ENCODE data around the gene OTUD7B.

The OTUD7B gene

DNA sequence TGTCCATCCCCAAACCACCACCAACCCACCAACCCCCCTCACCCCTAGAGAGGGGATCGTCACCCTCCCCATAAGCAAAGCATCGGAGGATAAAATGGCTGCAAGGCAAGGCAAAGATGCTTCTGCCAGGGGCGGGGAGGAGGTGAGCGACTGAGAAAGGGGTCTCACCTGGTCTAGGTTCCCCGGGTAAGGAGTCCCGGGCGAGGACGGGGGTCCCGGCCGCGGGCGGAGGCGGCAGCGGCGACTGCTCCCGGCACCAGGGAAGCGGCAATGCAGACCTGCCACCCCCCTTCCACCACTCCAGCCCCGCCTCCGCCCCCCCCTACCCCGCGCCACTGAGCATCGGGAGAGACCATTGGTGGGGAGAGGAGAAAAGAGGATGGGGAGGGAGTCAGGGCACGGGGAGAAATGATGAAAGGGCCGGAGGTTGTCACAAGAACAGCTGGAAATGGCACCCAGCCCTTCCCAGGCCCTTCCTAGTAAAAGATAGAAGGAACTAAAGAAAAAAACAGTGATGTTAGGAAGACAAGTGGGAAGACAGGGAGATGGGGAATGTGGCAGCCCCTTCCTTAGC is 92.9 kb downstream of the OTUD7B start, which contains the start of gene SV2A:
TSS of gene SV2A (minus strand) at position 274 of the 574 bp plus-strand sequence. CDS start 4,004 bp downstream, outside the sequence.
- DNase-seq (ENCODE audit: low spot score): no peak

DNA sequence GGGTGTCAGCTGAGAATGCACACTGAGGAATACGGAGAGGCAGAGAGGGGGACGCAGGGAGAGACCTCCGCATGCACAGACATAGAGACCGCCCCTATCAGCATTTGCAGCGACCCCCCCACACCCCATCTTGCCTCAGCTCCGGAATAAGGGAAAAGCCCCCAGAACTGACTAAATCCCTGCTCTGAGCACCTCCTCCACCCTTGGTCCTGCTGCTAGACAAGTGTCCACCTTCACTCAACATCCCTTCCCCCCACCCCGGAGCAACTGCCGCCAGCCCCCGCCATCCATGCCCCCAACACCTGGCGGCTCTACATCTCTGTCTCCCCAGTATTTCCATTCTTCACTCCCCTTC is 93.7 kb downstream of the OTUD7B start:
- DNase-seq (ENCODE audit: low spot score): no peak

DNA sequence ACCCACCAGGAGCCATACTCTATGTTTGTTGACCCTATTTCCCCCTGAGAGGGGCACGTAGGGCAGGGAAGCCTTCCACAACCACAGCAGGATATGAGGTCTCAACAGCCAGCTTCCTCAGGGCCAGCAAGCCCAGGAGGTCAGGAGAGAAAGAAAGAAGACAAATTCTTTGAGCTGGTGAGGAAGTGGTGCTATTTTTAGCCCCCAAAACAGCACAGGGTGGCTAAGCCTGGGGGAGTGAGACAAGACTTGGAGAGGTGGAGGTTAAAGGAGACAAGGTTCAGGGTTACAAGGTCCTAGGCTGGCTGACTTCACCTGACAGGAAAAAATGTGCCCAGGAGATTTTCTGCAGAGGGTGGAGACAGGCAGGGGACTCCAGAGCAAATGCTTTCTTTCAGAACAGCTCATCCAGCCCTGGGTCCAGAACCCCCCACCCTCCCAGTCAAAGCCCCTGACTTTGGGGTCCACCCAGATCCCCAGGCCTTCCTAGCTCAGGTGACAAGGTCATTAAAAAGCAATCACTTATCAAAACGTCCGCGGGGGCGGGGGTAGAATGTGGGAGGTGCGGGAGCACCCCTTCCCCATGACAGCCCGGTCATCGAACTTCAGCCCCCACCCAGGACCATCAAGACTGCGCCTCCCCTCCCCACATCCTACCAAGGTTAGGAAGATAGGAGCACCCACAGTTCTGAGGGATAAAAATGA is 94.2 kb downstream of the OTUD7B start:
- DNase-seq (ENCODE audit: low spot score): no peak

DNA sequence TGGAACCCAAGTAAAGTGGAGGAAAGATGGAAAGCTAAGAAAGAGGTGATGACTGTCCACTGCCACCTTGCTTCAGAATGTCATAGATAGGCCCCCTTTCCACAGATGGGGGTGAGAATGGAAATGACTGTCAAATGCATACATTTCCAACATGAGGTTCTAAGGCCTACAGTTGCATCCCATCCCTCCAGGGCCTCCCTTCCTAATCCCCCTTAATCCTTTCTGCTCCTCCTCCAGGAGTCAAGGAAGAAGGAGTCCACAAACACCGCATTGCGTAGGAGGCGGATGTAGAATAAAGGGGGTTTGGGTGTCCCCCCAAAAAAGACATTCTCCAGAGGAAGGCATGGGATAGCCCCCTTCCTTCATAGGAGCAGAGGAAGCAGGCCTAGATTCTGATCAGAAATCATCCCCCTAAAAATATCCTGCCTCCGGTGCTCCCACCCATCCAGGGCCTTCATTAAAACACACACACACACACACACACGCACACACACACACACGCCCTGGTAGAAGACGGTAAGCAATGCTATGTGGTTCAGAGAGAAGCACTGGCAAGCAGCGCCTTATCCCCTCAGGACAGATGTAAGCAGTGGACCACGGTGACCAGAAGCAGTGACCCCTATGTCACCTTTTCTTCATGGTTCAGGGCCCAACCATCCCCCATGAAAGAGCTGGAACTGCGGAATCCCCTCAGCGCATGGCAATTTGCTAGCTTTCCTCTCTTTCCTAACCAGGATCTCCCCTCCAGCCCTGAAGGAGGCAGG is 94.9 kb downstream of the OTUD7B start:
- DNase-seq (ENCODE audit: low spot score): no peak

DNA sequence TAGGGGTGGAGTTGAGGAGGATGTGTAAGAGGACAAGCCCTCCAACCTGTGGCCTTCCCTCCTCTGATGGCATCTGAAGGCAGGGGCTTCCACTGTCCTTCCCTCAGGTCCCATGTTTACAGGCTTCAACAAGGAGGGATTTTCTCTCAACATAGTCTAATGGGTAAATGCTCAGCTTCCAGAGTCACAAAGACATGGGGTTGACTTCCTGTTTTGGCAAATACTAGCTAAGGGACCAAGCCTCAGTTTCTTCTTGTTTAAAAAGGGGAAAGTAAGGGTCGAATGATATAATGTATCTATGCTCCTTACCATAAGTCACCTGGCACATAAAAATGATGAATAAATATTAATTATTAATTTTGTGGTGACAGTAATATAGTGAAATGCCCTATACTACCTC is 96.0 kb downstream of the OTUD7B start:
- no peak for DNase-seq (ENCODE audit: low spot score)

DNA sequence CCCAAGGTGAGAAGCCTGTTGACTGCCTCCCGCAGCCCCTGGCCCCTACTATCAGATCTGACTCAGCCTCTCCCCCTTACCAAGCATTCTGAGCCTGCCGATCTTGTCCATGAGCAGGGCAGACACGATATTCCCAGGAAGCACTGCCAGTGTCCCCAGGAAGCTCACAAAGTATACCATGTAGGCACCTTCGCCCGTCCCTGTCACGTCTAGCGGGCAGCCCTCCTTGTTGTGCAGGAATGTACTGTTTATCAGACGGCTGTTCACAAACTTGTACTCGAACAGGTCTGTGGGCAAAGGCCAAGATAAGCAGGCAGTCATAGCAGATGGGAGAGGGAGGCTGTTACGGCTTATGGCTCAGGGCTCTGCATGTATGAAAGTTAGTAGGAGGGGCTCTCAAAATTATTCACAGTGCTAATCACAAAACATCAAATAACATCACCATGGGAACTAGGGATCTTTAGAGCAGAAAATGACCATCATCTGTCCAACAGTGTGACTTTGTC is 103.9 kb downstream of the OTUD7B start:
- DNase-seq (ENCODE audit: low spot score): no peak

- no peak for DNase-seq (ENCODE audit: low spot score)
Observed at GRCh38 chr1:149903836-149904491, 106.6 kb downstream of the OTUD7B start.

DNA sequence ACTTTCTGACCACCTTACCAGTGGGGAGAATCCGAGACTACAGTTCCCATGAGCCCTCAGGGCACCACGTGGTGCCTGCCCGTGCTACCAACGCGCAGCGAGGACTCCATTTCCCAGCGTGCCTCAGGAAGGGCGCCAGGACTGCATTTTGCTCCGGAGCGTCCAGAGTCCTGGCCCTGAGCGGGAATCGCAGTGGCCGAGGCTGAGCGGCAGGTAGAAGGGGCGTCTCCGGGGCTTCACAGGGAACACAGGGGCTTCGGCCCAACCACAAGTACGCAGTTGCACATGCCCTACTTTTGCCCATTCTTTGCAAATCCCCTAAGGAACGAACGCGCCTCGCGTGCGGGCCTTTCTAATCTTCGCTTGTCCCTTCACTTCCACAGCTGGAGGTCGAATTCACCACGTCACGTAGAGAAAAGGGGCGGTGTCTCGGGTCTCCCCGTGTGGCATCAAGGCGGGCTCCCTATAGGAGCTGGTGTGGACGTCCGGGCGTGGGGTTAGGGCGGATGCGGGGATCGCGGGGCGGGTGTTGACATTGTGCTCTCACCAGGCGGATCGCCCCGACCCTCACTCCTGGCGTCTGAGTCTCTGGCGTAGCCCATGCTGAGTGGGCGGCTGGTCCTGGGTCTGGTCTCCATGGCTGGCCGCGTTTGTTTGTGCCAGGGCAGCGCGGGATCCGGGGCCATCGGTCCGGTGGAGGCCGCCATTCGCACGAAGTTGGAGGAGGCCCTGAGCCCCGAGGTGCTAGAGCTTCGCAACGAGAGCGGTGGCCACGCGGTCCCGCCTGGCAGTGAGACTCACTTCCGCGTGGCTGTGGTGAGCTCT is 110.9 kb downstream of the OTUD7B start, which contains the start of gene BOLA1:
TSS of gene BOLA1 (plus strand) at position 109 of the 825 bp plus-strand sequence. CDS start at position 601, 492 bp downstream.
- peak; percentile 83 for DNase-seq (ENCODE audit: low spot score)

- no peak for DNase-seq (ENCODE audit: low spot score)
Observed at GRCh38 chr1:149896575-149896974, 114.0 kb downstream of the OTUD7B start.

- DNase-seq (ENCODE audit: low spot score): no peak
Observed at GRCh38 chr1:149888999-149889289, 121.6 kb downstream of the OTUD7B start.

GRCh38 chr1:149888247-149888998 is 122.1 kb downstream of the OTUD7B start:
- DNase-seq (ENCODE audit: low spot score): peak; percentile 94
